Activated CD4-positive, alpha-beta memory T cell treated with anti-CD3 and anti-CD28 coated beads for 36 hours (primary cell): Measurements from ENCODE around the gene ITIH2. TPM values are rescaled to one million over a fixed set of nuclear protein-coding genes. Genes with fewer than 3 reads are reported as not detected.
"Not testable (repeated sequence)": the region's sequence is repeated elsewhere in the genome, so short reads cannot be mapped to it uniquely, and the experiment has no call there.

Experiments
- CTCF ChIA-PET: fragments of 350-600 bp; sonication (Branson Sonifier 250); formaldehyde crosslinking; loops from one replicate; lab custom pipeline; 2021; ENCODE audit warnings: antibody characterized with exemption, inconsistent platforms; lab: Charles Lee
- POLR2A ChIA-PET: fragments of 350-600 bp; sonication (Branson Sonifier 250); formaldehyde crosslinking; loops from one replicate; lab custom pipeline; 2021; ENCODE audit warnings: antibody characterized with exemption; lab: Charles Lee
- DNase-seq: peaks from one replicate; pipeline ENCODE4 v3.0.0-alpha.2; 2020
- H3K27ac Mint-ChIP-seq: one replicate; pipeline ENCODE4 v1.8.0; 2021; ENCODE audit warnings: mixed read lengths
- H3K27me3 Mint-ChIP-seq: one replicate; pipeline ENCODE4 v1.8.0; 2021; ENCODE audit warnings: mixed read lengths
- H3K36me3 Mint-ChIP-seq: one replicate; pipeline ENCODE4 v1.8.0; 2021; ENCODE audit warnings: mixed read lengths
- H3K4me1 Mint-ChIP-seq: one replicate; pipeline ENCODE4 v1.8.0; 2021; ENCODE audit warnings: low read depth, mixed read lengths
- H3K4me3 Mint-ChIP-seq: one replicate; pipeline ENCODE4 v1.8.0; 2021; ENCODE audit warnings: mild to moderate bottlenecking, mixed read lengths
- H3K9me3 Mint-ChIP-seq: one replicate; pipeline ENCODE4 v1.8.0; 2021; ENCODE audit warnings: mixed read lengths
- intact Hi-C: fragments of 100-400 bp; cut with micrococcal nuclease; formaldehyde crosslinking; loops from one replicate; pipeline ENCODE4 v1.15.1; 2023
- total RNA-seq, 2 experiments: library from RNA; stranded (reverse); gene quantifications; one replicate each; pipeline ENCODE4 v1.2.3, GENCODE V29; 2021

Gene ITIH2
- total RNA-seq, 2 experiments from 2014 or later = not detected

DNA sequence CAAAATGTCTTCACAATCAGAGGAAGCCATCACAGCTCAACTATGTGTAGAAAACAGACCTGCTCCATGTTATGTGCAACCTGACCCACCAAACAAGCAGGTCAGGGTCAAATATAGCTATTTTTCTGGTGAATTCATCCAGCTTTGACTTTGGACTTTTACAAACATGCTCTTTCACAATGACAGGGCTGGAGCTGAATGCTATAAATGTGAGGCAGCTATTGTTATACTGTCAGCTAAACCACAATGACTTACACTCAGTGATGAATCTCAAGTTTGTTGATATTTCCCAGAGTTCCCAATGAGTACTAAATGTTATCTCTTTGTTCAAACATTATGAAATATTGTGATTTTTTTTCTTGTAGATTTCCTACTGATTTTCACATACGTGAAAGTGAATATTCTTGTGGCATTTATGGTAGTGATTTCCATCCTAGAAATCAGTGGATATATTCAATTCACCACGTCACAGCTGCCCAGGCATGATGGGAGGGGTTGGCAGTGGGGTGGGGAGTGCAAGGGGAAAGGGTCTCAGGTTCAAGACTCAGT is 2.5 kb upstream of the ITIH2 start:
- Mint-ChIP-seq H3K36me3 (no peaks in the 10 kb centered on the region), H3K4me1 (no peaks in the 10 kb centered on the region), H3K27me3 (peaks cover 31% of the 10 kb centered on the region), H3K9me3 (no peaks in the 10 kb centered on the region), H3K4me3 (no peak overlapping the region), H3K27ac (no peak overlapping the region)
- CTCF ChIA-PET = interaction anchor here (1.1 kb wide), 1 partner anchor 13 kb away, joined by 5 read pairs; no protein-coding TSS in a partner anchor
- intact Hi-C loops = no loop called here
- POLR2A ChIA-PET = interaction anchor here (0.7 kb wide), 1 partner anchor 1629 kb away, joined by 3 read pairs; no protein-coding TSS in a partner anchor
- DNase-seq = no peak

DNA sequence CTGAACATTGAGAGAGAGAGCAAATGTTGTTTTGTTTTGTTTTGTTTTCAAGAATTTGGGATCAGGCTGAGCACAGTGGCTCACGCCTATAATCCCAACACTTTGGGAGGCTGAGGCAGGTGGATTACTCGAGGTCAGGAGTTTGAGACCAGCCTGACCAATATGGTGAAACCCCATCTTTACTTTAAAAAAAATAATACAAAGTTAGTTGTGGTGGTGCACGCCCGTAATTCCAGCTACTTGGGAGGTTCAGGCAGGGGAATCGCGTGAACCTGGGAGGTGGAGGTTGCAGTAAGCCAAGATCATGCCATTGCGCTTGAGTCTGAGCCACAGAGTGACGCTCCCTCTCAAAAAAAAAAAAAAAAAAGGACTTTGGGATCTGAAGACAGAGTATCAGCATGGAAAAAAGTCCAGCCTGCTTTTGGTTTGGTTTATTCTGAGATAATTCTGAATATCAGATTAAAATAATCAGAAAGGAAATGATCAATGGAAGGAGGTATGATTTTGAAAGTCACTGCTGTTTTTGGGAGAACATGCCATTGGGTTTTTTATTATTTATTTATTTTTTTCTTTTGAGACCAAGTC is 1.9 kb upstream of the ITIH2 start:
- DNase-seq = no peak
- Mint-ChIP-seq H3K4me3 (no peak overlapping the region), H3K36me3 (no peaks in the 10 kb centered on the region), H3K27ac (no peak overlapping the region), H3K4me1 (no peaks in the 10 kb centered on the region), H3K27me3 (peaks cover 33% of the 10 kb centered on the region), H3K9me3 (no peaks in the 10 kb centered on the region)
- CTCF ChIA-PET = interaction anchor here (1.1 kb wide), 1 partner anchor 14 kb away, joined by 5 read pairs; no protein-coding TSS in a partner anchor
- intact Hi-C loops = no loop called here
- POLR2A ChIA-PET = interaction anchor here (0.7 kb wide), 1 partner anchor 1629 kb away, joined by 3 read pairs; no protein-coding TSS in a partner anchor

DNA sequence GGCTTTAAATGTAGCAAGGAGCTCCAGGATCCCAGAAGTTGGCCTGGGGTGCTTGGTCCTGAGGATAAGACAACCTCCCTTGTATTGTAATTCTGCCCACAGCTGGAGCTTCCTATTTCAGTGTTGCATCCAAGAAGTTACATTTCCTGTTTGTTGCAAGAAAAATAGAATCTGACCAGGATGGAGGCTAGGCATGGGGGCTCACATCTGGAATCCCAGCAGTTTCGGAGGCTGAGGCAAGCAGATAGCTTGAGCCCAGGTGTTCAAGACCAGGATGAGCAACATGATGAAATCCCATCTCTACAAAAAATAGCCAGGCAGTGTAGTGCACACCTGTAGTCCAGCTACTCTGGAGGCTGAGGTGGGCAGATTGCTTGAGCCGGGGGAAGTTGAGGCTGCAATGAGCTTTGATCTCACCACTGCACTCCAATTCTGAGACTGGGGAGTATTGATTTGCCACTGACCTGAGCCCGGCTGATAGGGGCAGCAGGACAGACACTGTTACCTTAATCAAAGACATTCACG is 766 bp upstream of the ITIH2 start:
- CTCF ChIA-PET = interaction anchor here (1.5 kb wide), 1 partner anchor 15 kb away, joined by 4 read pairs; no protein-coding TSS in a partner anchor
- POLR2A ChIA-PET = no interaction called here
- peaks cover 36% of the 10 kb centered on the region for H3K27me3 Mint-ChIP-seq
- H3K27ac Mint-ChIP-seq = no peak overlapping the region
- intact Hi-C loops = no loop called here
- no peak overlapping the region for H3K4me3 Mint-ChIP-seq
- H3K4me1 Mint-ChIP-seq = no peaks in the 10 kb centered on the region
- no peak for DNase-seq
- no peaks in the 10 kb centered on the region for H3K9me3 Mint-ChIP-seq
- no peaks in the 10 kb centered on the region for H3K36me3 Mint-ChIP-seq

DNA sequence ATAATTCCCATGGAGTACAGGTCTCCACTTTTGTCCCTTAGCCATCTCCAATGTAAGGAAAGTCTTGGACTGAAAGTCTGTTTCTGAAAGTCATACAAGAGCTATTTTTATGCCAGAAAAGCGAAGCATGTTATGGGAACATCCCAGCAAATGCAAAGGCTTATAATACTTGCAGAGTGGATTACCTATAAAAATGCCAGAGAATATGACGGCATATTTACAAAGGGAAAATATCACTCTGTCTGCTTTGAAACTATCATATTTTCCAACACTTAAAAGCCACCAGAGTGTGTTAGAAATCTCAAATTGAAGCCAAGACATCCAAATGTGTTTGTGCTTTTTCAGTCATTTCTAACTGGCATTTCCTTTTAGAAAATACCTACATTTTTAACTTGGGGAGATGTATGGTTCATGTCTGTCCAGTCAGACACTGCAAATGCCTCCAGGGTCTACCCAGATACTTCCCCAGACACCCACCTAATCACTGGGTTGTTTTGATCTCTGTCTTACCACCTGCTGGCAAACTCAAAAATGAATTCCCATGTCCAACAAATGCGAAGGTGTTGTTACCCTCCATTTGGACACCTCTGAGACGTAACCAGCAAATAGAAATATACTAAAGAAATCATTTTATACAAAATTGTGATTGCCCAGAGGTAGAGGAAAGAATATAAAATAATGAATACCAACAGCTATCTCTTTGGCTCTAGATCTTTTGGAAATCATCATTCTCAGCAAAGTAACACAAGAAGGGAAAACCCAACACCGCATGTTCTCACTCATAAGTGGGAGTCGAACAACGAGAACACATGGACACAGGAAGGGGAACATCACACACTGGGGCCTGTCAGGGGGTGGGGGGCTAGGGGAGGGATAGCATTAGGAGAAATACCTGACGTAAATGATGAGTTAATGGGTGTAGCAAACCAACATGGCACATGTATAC is 1.2 kb downstream of the ITIH2 start:
- ChIA-PET POLR2A (no interaction called here), CTCF (no interaction called here)
- Mint-ChIP-seq H3K27me3 (peaks cover 31% of the 10 kb centered on the region), H3K4me1 (no peaks in the 10 kb centered on the region), H3K36me3 (no peaks in the 10 kb centered on the region), H3K4me3 (no peak overlapping the region), H3K9me3 (no peaks in the 10 kb centered on the region), H3K27ac (no peak overlapping the region)
- DNase-seq = no peak
- intact Hi-C loops = no loop called here

DNA sequence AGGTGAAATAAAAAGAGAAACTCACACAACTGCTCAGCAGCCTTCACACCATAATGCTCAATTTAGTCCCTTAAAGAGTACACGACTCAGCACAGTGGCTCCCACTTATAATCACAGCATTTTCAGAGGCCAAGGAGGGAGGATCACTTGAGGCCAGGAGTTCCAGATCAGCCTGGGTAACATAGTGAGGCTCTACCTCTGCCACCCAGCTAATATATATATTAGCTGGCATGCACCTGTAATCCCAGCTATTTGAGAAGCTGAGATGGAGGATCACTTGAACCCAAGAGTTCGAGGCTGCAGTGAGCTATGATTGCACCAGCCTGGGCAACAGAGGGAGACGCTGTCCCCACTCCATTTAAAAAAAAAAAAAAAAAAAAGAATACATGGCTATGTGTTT is 2.2 kb downstream of the ITIH2 start:
- no peak overlapping the region for H3K27ac Mint-ChIP-seq
- ChIA-PET CTCF (interaction anchor here (0.6 kb wide), 1 partner anchor 686 kb away, joined by 4 read pairs; no protein-coding TSS in a partner anchor), POLR2A (no interaction called here)
- intact Hi-C loops = no loop called here
- no peaks in the 10 kb centered on the region for H3K36me3 Mint-ChIP-seq
- H3K9me3 Mint-ChIP-seq = no peaks in the 10 kb centered on the region
- no peak overlapping the region for H3K4me3 Mint-ChIP-seq
- no peak for DNase-seq
- no peaks in the 10 kb centered on the region for H3K4me1 Mint-ChIP-seq
- peaks cover 29% of the 10 kb centered on the region for H3K27me3 Mint-ChIP-seq

DNA sequence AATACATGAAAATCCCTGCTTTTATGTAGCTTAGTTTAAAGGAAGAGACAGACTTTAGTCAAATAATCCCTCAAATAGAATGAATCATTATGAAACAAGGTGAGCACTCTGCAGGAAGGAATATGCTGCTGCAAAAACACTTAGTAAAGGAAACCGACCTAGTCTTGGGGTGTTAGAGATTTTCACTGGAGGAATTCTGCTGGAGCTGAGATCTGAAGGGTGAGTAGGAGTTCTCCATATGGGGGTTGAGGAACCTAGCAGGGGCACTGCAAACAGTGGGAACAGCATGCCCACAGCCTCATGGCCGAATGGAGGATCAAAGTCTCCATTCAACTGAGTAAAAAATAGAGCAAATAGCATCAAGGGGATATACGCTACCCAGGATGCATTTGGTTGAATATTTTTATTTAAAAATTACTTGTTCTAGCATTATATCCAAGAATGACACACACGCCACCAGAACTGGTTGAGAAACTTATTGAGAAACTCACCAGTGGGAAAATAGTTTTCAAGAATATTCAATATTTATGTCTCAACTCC is 3.5 kb downstream of the ITIH2 start:
- POLR2A ChIA-PET = no interaction called here
- H3K36me3 Mint-ChIP-seq = no peaks in the 10 kb centered on the region
- no peaks in the 10 kb centered on the region for H3K4me1 Mint-ChIP-seq
- intact Hi-C loops = no loop called here
- no peak overlapping the region for H3K27ac Mint-ChIP-seq
- no peak overlapping the region for H3K4me3 Mint-ChIP-seq
- DNase-seq = no peak
- CTCF ChIA-PET = no interaction called here
- H3K27me3 Mint-ChIP-seq = peaks cover 26% of the 10 kb centered on the region
- no peaks in the 10 kb centered on the region for H3K9me3 Mint-ChIP-seq

DNA sequence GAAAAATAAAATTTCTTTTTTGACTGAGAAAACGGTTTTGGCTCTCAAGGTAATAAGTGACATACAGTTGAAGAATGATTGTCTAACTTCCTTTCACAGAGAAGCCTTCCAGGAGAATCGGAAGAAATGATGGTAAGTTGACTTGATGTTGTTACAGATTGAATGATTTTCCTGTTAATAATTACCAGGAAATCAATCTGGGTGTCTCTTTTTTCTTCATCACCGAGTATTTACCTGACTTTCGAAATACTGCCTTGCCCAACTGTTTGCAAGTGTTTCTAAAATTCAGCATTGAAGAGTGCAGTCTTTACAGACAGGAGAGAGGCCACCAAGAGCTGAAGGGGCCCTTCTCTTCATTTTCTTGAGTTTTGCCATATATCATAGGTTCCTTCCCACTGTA is 4.0 kb downstream of the ITIH2 start:
- peaks cover 26% of the 10 kb centered on the region for H3K27me3 Mint-ChIP-seq
- intact Hi-C loops = no loop called here
- DNase-seq = no peak
- H3K4me3 Mint-ChIP-seq = no peak overlapping the region
- no peaks in the 10 kb centered on the region for H3K36me3 Mint-ChIP-seq
- no peaks in the 10 kb centered on the region for H3K9me3 Mint-ChIP-seq
- POLR2A ChIA-PET = no interaction called here
- no peaks in the 10 kb centered on the region for H3K4me1 Mint-ChIP-seq
- no peak overlapping the region for H3K27ac Mint-ChIP-seq
- CTCF ChIA-PET = interaction anchor here (2.9 kb wide), 1 partner anchor 20 kb away, joined by 14 read pairs; no protein-coding TSS in a partner anchor

DNA sequence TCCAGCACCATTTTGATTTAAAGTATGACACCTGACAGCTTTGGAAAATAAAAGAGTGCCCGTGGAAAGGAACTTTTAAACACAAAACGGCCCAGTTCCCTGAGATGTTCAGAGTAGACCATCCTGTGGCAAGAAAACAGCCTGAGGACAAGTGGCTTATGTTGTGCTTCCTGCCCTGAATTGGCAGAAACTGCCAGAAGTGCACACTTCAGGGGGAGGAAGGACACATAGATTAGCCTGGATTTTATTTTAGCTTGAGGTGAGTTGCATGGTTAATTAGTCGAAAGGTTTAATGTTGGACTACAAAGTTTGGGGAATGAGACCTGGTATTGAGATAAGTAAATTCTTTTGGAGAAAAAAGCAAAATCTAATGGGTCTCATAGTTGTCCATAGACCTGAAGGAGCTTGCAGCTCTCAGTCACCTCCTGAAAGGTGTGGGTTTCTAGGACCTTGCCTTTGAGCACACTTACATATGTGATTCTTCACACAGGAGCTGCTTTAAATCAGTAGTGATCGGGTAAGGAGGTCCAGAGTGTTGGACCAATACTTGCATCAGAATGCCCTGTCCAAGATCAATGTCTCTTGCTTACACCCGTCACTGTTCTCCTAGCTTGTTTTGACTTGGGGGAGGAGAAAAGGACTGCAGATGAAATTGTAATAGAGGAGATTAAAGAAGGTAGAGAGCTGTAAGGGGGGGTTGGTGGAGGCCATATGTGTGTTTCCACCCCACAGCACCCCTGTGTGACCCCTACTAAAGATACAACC is 4.9 kb downstream of the ITIH2 start:
- Mint-ChIP-seq H3K9me3 (no peaks in the 10 kb centered on the region), H3K36me3 (no peaks in the 10 kb centered on the region), H3K27me3 (peaks cover 19% of the 10 kb centered on the region), H3K27ac (no peak overlapping the region), H3K4me3 (no peak overlapping the region), H3K4me1 (no peaks in the 10 kb centered on the region)
- ChIA-PET CTCF (interaction anchor here (1.3 to 2.9 kb wide), 2 partner anchors 21 to 49 kb away, joined by 3 to 14 read pairs; no protein-coding TSS in a partner anchor), POLR2A (no interaction called here)
- no peak for DNase-seq
- intact Hi-C loops = no loop called here

DNA sequence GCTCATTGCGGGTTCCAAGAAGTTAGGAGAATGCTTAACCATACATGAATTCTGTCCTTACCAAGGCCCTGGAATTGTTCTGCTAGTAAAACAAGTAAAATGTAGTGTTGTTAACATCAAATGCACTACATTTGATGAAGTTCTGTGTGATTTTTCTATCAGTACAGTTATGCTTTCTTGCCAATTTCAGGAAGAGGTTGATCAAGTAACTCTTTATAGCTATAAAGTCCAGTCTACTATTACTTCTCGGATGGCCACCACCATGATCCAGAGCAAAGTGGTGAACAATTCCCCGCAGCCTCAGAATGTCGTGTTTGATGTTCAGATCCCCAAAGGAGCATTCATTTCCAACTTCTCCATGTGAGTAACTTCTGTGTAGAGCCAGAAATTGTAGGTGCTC is 5.7 kb downstream of the ITIH2 start:
- Mint-ChIP-seq H3K36me3 (no peaks in the 10 kb centered on the region), H3K9me3 (no peaks in the 10 kb centered on the region), H3K27me3 (peaks cover 16% of the 10 kb centered on the region), H3K27ac (no peak overlapping the region), H3K4me1 (no peaks in the 10 kb centered on the region), H3K4me3 (no peak overlapping the region)
- POLR2A ChIA-PET = no interaction called here
- DNase-seq = no peak
- CTCF ChIA-PET = interaction anchor here (1.3 to 2.9 kb wide), 2 partner anchors 22 to 48 kb away, joined by 3 to 14 read pairs; no protein-coding TSS in a partner anchor
- intact Hi-C loops = no loop called here

DNA sequence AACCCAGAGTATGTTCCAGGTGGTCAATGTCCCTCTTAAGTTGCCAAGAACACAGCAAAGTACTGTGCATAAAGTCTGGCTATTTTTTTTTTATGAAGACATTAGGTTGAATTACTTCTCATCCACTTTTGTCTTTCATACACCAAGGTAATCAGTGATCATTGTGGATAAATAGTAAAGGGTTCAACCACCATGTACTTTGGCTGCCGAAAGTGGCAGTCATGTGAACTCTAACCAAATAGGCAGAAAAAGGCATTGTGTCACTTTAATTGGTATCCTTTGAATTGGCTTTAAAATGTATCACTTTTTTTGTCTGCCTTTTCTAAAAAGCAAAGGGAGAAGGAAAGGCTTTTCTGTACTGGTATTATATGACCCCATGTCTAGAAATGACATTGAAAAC is 7.3 kb downstream of the ITIH2 start:
- no peaks in the 10 kb centered on the region for H3K4me1 Mint-ChIP-seq
- CTCF ChIA-PET = no interaction called here
- no peak overlapping the region for H3K27ac Mint-ChIP-seq
- peaks cover 11% of the 10 kb centered on the region for H3K27me3 Mint-ChIP-seq
- DNase-seq = no peak
- H3K36me3 Mint-ChIP-seq = no peaks in the 10 kb centered on the region
- POLR2A ChIA-PET = no interaction called here
- H3K4me3 Mint-ChIP-seq = no peak overlapping the region
- no peaks in the 10 kb centered on the region for H3K9me3 Mint-ChIP-seq
- intact Hi-C loops = no loop called here

DNA sequence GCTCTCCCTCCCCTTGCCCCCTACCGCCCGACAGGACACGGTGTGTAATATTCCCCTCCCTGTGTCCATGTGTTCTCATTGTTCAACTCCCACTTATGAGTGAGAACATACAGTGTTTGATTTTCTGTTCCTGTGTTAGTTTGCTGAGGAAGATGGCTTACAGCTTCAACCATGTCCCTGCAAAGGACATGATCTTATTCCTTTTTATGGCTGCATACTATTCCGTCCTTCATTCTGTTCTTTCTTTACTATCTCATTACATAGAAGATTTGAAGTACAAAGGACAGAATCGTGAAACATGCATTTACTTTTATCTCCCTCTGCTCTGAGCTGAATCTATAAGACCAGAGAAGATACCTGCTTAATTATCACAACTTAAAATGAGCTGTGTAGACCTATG is 8.0 kb downstream of the ITIH2 start:
- DNase-seq, H3K36me3 Mint-ChIP-seq, H3K4me1 Mint-ChIP-seq, H3K4me3 Mint-ChIP-seq, H3K27me3 Mint-ChIP-seq, POLR2A ChIA-PET, H3K27ac Mint-ChIP-seq, H3K9me3 Mint-ChIP-seq, intact Hi-C loops, CTCF ChIA-PET: not testable (repeated sequence)
